CD4-positive, alpha-beta T cell treated with Interleukin-17A for 4 hours (primary cell): ENCODE data around the gene DSN1.
A peak's percentile ranks its signal among the peaks of the same experiment; 100 is the strongest.

ENCODE experiments used
- DNase-seq: peaks from one replicate; pipeline ENCODE4 v3.0.0-alpha.2; 2020; ENCODE audit warnings: mixed read lengths

Gene DSN1

GRCh38 chr20:36745927-36746659 is 27.5 kb downstream of the DSN1 start, which contains the start of gene NDRG3:
NDRG3 (minus strand) TSS chr20:36746090; CDS start chr20:36721735, 24,355 bp downstream.
- peak; percentile 94 for DNase-seq

- peak; percentile 45 for DNase-seq
Observed at GRCh38 chr20:36745234-36745926, 28.2 kb downstream of the DSN1 start.

- DNase-seq: no peak
Observed at GRCh38 chr20:36744764-36745191, 28.8 kb downstream of the DSN1 start.

- no peak for DNase-seq
Observed at GRCh38 chr20:36744243-36744642, 29.3 kb downstream of the DSN1 start.

- no peak for DNase-seq
Observed at GRCh38 chr20:36742558-36742957, 31.0 kb downstream of the DSN1 start.

GRCh38 chr20:36741072-36741471 is 32.5 kb downstream of the DSN1 start:
- no peak for DNase-seq

GRCh38 chr20:36737183-36737499 is 36.4 kb downstream of the DSN1 start:
- DNase-seq: no peak

- DNase-seq: no peak
Observed at GRCh38 chr20:36736451-36737182, 36.9 kb downstream of the DSN1 start.

- DNase-seq: no peak
Observed at GRCh38 chr20:36732456-36732855, 41.1 kb downstream of the DSN1 start.

- no peak for DNase-seq
Observed at GRCh38 chr20:36728986-36729385, 44.6 kb downstream of the DSN1 start.

- no peak for DNase-seq
Observed at GRCh38 chr20:36726168-36726567, 47.4 kb downstream of the DSN1 start.

- no peak for DNase-seq
Observed at GRCh38 chr20:36720510-36720909, 53.1 kb downstream of the DSN1 start.

- peak; percentile 18 for DNase-seq
Observed at GRCh38 chr20:36717657-36718056, 55.9 kb downstream of the DSN1 start.

GRCh38 chr20:36717021-36717420 is 56.5 kb downstream of the DSN1 start:
- DNase-seq: no peak

- no peak for DNase-seq
Observed at GRCh38 chr20:36712775-36713174, 60.8 kb downstream of the DSN1 start.

- DNase-seq: no peak
Observed at GRCh38 chr20:36709126-36709525, 64.4 kb downstream of the DSN1 start.

- no peak for DNase-seq
Observed at GRCh38 chr20:36703530-36703929, 70.0 kb downstream of the DSN1 start.
